Testis (tissue), 3 donors: ENCODE measurements around the gene ZNF335. TPM values are rescaled to one million over a fixed set of nuclear protein-coding genes. Genes with fewer than 3 reads are reported as not detected.
A peak's percentile ranks its signal among the peaks of the same experiment; 100 is the strongest.

Experiments
- DNase-seq: peaks from one replicate; pipeline ENCODE4 v3.0.0-alpha.2; 2019
- H3K27ac ChIP-seq, 2 donors: fragments of 200-600 bp; sonication (generic); one replicate each; pipeline ENCODE4 v1.5.1; 2019
- H3K27me3 ChIP-seq: fragments of 200-600 bp; sonication (generic); one replicate; pipeline ENCODE4 v1.5.1; 2019
- H3K36me3 ChIP-seq: fragments of 200-600 bp; sonication (generic); one replicate; pipeline ENCODE4 v1.5.1; 2017; ENCODE audit warnings: low read depth; ENCODE audit errors: missing control alignments
- H3K4me1 ChIP-seq: fragments of 200-600 bp; sonication (generic); one replicate; pipeline ENCODE4 v1.5.1; 2019
- H3K4me3 ChIP-seq, 2 donors: fragments of 200-600 bp; sonication (generic); one replicate each; pipeline ENCODE4 v1.5.1; 2017 to 2019
- H3K9me3 ChIP-seq: fragments of 200-600 bp; sonication (generic); one replicate; pipeline ENCODE4 v1.5.1; 2017
- CTCF ChIP-seq, 3 experiments: fragments of 450-650 bp in 2 of 3; fragments of 200-600 bp in 1 of 3; sonication (generic) in 1 of 3; IDR thresholded peaks; one replicate each; pipeline ENCODE4 v1.5.1; 2016 to 2019; ENCODE audit warnings: antibody characterized with exemption in 3 of 3, mild to moderate bottlenecking in 2 of 3, moderate library complexity in 1 of 3
- POLR2A ChIP-seq: fragments of 450-650 bp; IDR thresholded peaks from one replicate; pipeline ENCODE4 v1.6.1; 2017; ENCODE audit warnings: antibody characterized with exemption, mild to moderate bottlenecking, moderate library complexity
- WGBS, 2 donors: methylation state at CpG; one replicate each; pipeline ENCODE4 v1.1.5; 2018; 5-methylcytosine and 5-hydroxymethylcytosine counted together
- intact Hi-C: fragments of 100-400 bp; cut with DNase I; formaldehyde crosslinking; loops from one replicate; pipeline ENCODE4 v1.15.1; 2023; ENCODE audit warnings: low total_unique reads
- polyA plus RNA-seq: library from polyadenylated mRNA; stranded (reverse); fragments of 350-450 nt; fragmentation: Illumina TruSeq; extraction: RNeasy Lipid Tissue Mini Kit (QIAGEN cat#74804); gene quantifications from one replicate; pipeline ENCODE4 v1.2.3, GENCODE V29; 2014; ENCODE audit warnings: low read depth, low replicate concordance; ENCODE audit not compliant: insufficient read depth
- total RNA-seq, 2 donors: library from RNA; depleted of rRNA; stranded (reverse); fragments of >200 nt; gene quantifications; one replicate each; pipeline ENCODE4 v1.2.3, GENCODE V29; 2016

ZNF335 gene
- total and polyA plus RNA-seq, 3 donors from 2014 or later = 25.3 to 53.5 (median 50.5) TPM

GRCh38 chr20:45972500-45973183 lies 639 bp upstream of the ZNF335 start:
- no peak for DNase-seq
- TF ChIP-seq CTCF (IDR thresholded peaks at IDR 0.05) = no peak
- no peak for TF ChIP-seq POLR2A
- Histone ChIP-seq H3K27ac (peak overlapping the region; percentile 97 to 99), H3K4me3 (peak overlapping the region; percentile 81 to 90), H3K4me1 (peaks cover 14% of the 10 kb centered on the region), H3K36me3 (no peaks in the 10 kb centered on the region), H3K9me3 (no peaks in the 10 kb centered on the region), H3K27me3 (no peaks in the 10 kb centered on the region)
- intact Hi-C loops = no loop called here
- 34 to 47% methylated on average over 20 to 29 of the region's 29 CpGs for WGBS, 2 donors

GRCh38 chr20:45971425-45971674 lies 653 bp downstream of the ZNF335 start:
- no peak for DNase-seq

GRCh38 chr20:45970646-45971424 lies 1.2 kb downstream of the ZNF335 start:
- intact Hi-C loops = no loop called here
- DNase-seq = peak; percentile 52
- Histone ChIP-seq H3K36me3 (no peaks in the 10 kb centered on the region), H3K4me3 (peak overlapping the region; percentile 81 to 90), H3K4me1 (peaks cover 14% of the 10 kb centered on the region), H3K27ac (peak overlapping the region; percentile 97 to 99), H3K27me3 (no peaks in the 10 kb centered on the region), H3K9me3 (no peaks in the 10 kb centered on the region)
- 6 to 12% methylated on average over 9 to 33 of the region's 34 CpGs for WGBS, 2 donors
- TF ChIP-seq CTCF (IDR thresholded peaks at IDR 0.05) (no peak), POLR2A (no peak)

More at GRCh38 chr20:45971425-45971674, 653 bp downstream of the ZNF335 start:
- H3K4me1 ChIP-seq = peaks cover 14% of the 10 kb centered on the region
- H3K4me3 ChIP-seq = peak overlapping the region; percentile 81 to 90
- intact Hi-C loops = no loop called here
- WGBS, 2 donors = 0 to 1% methylated on average over 11 to 14 of the region's 14 CpGs
- TF ChIP-seq POLR2A (no peak), CTCF (IDR thresholded peaks at IDR 0.05) (no peak)
- H3K9me3 ChIP-seq = no peaks in the 10 kb centered on the region
- H3K27me3 ChIP-seq = no peaks in the 10 kb centered on the region
- no peaks in the 10 kb centered on the region for H3K36me3 ChIP-seq
- H3K27ac ChIP-seq = peak overlapping the region; percentile 97 to 99

GRCh38 chr20:45969712-45970634 lies 2.0 kb downstream of the ZNF335 start:
- 37 to 45% methylated on average over 5 to 6 of the region's 6 CpGs for WGBS, 2 donors
- Histone ChIP-seq H3K9me3 (no peaks in the 10 kb centered on the region), H3K27ac (peak overlapping the region; percentile 97 to 99), H3K4me3 (no peak overlapping the region), H3K4me1 (peaks cover 14% of the 10 kb centered on the region), H3K27me3 (no peaks in the 10 kb centered on the region), H3K36me3 (no peaks in the 10 kb centered on the region)
- TF ChIP-seq POLR2A = no peak
- TF ChIP-seq CTCF (IDR thresholded peaks at IDR 0.05) = peak; percentile 24 to 60 (median 49)
- peak; percentile 62 for DNase-seq
- intact Hi-C loops = loop anchor here (10.0 kb wide), 1 partner anchor 155 kb away; the partner anchor contains the start of gene UBE2C
